ENCODE results near the gene CDH23. TPM values are rescaled to one million over a fixed set of nuclear protein-coding genes. Genes with fewer than 3 reads are reported as not detected.

The CDH23 gene
- total RNA-seq, 6 donors from 2014 or later = 4.7 to 29.3 (median 10.4) TPM

DNA sequence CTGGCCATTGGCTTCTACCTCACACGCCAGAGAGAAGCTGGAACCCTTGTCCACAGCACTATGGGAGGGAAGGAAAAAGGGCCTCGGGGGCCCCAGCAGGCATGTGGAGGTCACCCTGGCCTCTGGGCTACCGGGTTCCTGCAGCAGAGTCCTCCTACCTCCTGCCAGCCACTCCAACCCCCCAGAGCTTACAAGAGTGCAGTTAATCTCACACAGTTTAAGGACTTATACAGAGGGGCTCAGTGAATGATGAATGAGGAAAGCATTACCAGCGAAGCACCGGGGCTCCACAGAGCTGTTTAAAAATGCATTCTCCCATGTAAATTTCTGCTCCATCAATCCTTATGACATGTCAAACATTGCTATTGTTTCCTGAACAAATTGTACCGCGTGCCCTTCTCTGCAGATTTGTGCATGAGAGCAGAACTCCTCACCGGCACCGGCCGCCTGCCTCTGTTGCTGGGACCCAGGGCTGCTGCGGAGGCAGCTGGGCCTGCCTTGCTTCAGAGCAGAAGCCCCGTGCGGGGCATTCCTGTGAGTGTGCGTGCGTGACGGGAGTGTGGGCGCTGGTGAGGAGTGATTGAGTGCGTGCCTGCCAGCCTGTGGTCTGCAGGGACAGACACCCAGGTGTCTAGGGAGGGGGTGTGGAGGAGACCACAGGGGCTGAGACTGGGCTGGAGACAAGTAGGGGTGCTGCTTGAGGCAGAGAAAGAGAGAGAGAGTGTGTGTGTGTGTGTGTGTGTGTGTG lies 270.1 kb downstream of the CDH23 start:
- H3K4me3 ChIP-seq = no peak overlapping the region
- H3K9me3 ChIP-seq = no peaks in the 10 kb centered on the region
- TF ChIP-seq POLR2AphosphoS5 (IDR thresholded peaks at IDR 0.05) (no peak), EP300 (IDR thresholded peaks at IDR 0.05) (no peak), POLR2A (IDR thresholded peaks at IDR 0.05) (no peak)
- TF ChIP-seq, protein P1, sequence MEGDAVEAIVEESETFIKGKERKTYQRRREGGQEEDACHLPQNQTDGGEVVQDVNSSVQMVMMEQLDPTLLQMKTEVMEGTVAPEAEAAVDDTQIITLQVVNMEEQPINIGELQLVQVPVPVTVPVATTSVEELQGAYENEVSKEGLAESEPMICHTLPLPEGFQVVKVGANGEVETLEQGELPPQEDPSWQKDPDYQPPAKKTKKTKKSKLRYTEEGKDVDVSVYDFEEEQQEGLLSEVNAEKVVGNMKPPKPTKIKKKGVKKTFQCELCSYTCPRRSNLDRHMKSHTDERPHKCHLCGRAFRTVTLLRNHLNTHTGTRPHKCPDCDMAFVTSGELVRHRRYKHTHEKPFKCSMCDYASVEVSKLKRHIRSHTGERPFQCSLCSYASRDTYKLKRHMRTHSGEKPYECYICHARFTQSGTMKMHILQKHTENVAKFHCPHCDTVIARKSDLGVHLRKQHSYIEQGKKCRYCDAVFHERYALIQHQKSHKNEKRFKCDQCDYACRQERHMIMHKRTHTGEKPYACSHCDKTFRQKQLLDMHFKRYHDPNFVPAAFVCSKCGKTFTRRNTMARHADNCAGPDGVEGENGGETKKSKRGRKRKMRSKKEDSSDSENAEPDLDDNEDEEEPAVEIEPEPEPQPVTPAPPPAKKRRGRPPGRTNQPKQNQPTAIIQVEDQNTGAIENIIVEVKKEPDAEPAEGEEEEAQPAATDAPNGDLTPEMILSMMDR (IDR thresholded peaks at IDR 0.05) = no peak
- ATAC-seq (ENCODE audit: low FRiP score in 2 of 2) (no peak), DNase-seq (no peak)
- H3K27ac ChIP-seq = no peak overlapping the region
- H3K27me3 ChIP-seq = no peaks in the 10 kb centered on the region
- no peaks in the 10 kb centered on the region for H3K36me3 ChIP-seq
- WGBS, 2 donors = 39 to 43% methylated on average over 17 to 18 of the region's 18 CpGs
- H3K4me1 ChIP-seq = peaks cover 0 to 17% (median 2%) of the 10 kb centered on the region in 4 donors

DNA sequence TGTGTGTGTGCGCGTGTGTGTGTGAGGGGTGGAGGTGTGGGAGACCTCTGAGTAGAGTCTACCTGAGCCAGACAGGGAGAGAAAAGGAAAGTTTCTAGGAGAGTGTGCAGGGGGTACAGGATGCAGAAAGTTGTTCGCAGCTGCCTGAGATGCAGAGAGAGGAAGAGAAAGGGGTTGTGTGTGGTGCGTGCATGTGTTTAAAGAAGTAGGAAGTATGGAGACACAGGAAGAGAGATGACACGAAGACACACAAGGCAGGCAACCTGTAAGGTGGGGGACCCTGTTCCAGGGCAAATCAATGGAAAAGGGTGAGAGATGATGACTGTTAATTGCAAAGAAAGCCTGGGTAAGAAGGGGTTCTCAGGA lies 270.6 kb downstream of the CDH23 start:
- Histone ChIP-seq H3K4me1 (peaks cover 0 to 17% (median 2%) of the 10 kb centered on the region in 4 donors), H3K27ac (no peak overlapping the region), H3K27me3 (no peaks in the 10 kb centered on the region), H3K4me3 (no peak overlapping the region), H3K9me3 (no peaks in the 10 kb centered on the region), H3K36me3 (no peaks in the 10 kb centered on the region)
- TF ChIP-seq EP300 (IDR thresholded peaks at IDR 0.05) = no peak
- TF ChIP-seq POLR2A (IDR thresholded peaks at IDR 0.05) = no peak
- no peak for TF ChIP-seq POLR2AphosphoS5 (IDR thresholded peaks at IDR 0.05)
- TF ChIP-seq, protein P1 (IDR thresholded peaks at IDR 0.05) = no peak
- DNase-seq (no peak), ATAC-seq (ENCODE audit: low FRiP score in 2 of 2) (no peak)
- WGBS, 2 donors = 19 to 39% methylated on average over 5 of the region's 5 CpGs

DNA sequence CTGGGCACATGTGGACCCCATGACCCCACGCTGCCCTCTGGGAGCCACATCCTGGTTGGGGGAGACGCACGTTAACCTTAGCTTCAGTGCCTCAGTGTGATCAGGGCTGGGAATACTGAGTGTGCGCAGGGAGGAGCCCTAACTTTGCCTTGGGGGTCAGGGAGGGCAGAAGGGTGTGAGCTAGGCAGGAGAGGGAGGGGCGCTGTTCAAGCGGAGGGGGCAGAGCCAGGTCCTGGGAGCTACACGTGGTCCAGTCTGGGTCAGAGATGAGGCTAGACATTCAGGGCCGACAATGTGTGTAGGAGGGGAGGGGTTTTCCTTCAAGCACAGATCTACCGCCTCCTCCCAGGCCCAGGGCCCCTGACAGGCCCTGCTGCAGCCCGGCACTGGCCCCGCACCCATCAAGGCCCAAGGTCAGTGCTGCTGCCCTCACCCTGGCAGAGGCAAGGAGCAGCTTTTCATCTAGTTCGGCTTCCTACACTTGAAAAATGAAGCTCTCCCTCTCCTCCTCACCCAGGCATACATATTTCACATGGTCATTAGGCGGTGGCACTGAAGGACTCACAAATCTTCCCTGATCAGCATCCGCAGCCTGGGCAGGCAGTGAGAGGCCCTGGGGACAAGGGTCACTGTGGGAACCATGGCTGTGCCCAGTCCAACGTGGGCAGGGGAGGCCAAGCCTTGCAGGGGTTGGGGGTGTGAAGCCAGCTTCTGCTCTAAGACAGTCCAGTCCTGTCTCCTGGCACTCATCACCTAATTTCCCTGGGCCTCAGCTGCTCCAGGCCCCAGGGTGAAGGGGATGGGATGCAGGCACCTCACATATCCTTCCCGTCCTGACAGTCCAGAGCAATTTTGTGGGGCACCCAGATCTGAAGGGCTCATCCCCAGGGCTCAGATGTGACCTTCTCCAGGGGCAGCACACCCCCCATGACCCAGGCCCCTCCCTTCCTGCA lies 275.6 kb downstream of the CDH23 start:
- no peaks in the 10 kb centered on the region for H3K36me3 ChIP-seq
- H3K4me3 ChIP-seq = no peak overlapping the region
- no peak overlapping the region for H3K27ac ChIP-seq
- H3K4me1 ChIP-seq = peaks cover 0 to 4% (median 0%) of the 10 kb centered on the region in 4 donors
- H3K27me3 ChIP-seq = no peaks in the 10 kb centered on the region
- no peak for ATAC-seq (ENCODE audit: low FRiP score in 2 of 2)
- TF ChIP-seq POLR2A (IDR thresholded peaks at IDR 0.05) = no peak
- TF ChIP-seq, protein P1 (IDR thresholded peaks at IDR 0.05) = no peak
- no peak for TF ChIP-seq POLR2AphosphoS5 (IDR thresholded peaks at IDR 0.05)
- no peak for TF ChIP-seq EP300 (IDR thresholded peaks at IDR 0.05)
- DNase-seq = no peak
- no peaks in the 10 kb centered on the region for H3K9me3 ChIP-seq
- 78 to 79% methylated on average over 16 of the region's 16 CpGs for WGBS, 2 donors

DNA sequence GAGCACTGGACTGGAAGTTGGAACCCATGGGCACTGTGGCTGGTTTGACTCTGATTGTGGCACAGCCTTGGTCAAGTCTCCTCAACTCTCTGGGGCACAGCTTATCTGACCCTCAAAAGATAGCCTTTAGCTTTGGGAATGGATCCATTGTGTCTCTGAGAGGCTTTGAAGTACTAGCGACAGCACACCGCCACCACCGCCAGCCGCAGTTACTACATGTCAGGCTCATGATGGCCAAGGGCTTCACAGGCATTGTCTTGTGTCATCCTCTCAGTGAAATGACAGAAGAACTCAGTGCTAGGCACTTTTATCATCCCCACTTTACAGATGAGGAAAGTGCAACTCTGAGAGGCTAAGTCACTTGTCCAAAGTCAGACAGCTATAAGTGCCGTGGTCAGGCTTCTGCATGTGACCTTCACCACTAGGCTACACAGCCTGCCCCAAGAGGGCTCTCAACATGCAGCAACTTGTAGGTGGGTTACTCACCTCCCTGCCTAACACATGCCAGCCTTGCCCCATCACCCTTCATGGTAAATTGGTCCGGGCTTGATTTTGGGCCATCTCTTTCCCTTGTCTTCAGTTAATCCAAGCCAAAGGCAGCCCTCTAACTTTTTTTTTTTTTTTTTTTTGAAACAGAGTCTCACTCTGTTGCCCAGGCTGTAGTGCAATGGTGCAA lies 278.7 kb downstream of the CDH23 start:
- H3K9me3 ChIP-seq = no peaks in the 10 kb centered on the region
- no peak for TF ChIP-seq POLR2AphosphoS5 (IDR thresholded peaks at IDR 0.05)
- TF ChIP-seq POLR2A (IDR thresholded peaks at IDR 0.05) = no peak
- TF ChIP-seq, protein P1 (IDR thresholded peaks at IDR 0.05) = no peak
- TF ChIP-seq EP300 (IDR thresholded peaks at IDR 0.05) = no peak
- WGBS, 2 donors = 93 to 96% methylated on average over 6 of the region's 6 CpGs
- DNase-seq = no peak
- peaks cover 3 to 13% (median 8%) of the 10 kb centered on the region in 4 donors for H3K4me1 ChIP-seq
- H3K27ac ChIP-seq = no peak overlapping the region
- no peaks in the 10 kb centered on the region for H3K27me3 ChIP-seq
- ATAC-seq (ENCODE audit: low FRiP score in 2 of 2) = no peak
- no peaks in the 10 kb centered on the region for H3K36me3 ChIP-seq
- H3K4me3 ChIP-seq = no peak overlapping the region

Data from upper lobe of left lung (tissue), 6 donors.